ENCODE data around the gene GJD3.

GJD3 gene

DNA sequence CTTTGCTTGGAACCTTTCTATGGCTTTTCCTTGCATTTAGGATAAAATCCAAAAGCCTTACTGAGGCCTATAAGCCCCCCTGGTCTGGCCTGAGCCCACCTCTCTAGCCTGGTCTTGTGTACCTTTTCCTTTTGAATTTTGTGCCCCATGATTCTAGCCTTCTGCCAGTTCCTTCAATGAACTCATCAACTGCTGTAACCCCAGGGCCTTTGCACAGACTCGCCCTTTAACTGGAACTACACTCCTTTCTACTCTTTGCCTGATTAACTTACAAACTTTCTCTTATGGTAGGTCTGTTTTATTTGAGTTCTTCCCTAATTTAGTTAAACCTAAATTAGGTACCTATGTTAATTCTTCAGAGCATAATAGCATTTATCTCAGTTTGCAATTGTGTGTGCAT lies 24.2 kb downstream of the GJD3 start:
- no peak for DNase-seq

DNA sequence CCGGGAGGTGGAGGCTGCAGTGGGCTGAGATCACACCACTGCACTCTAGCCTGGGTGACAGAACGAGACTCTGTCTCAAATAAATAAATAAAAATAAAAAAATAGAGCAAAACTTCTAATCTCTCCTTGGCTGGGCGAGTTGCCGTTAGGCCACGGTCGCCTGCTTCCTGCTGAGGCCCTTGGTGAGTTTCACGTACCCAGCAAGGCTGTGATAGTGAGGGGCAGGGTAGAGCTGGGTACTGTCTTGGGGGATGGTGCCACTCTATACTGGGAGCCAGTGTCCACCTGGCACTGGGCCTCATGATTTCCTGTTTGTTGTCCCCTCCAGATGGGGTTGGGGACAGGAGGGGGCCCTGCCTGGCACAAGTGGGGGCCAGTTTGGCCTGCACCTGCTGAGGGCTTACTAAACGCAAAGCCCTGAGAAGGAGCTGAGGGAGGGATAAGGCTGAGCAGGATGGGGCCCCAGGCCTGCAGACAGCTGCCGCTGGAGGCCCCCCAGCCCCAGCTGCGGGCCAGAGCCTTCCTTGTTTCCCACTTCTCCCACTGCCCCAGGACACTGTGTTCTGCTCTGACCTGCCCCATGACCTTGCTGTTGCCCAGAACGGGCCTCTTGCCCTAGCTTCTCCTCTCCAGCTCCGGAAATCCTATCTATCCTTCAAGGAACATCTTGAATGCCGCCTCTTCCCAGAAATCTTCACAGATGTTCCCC lies 25.4 kb downstream of the GJD3 start:
- no peak for DNase-seq

- no peak for DNase-seq
Measured at GRCh38 chr17:40338058-40338457, 26.5 kb downstream of the GJD3 start.

DNA sequence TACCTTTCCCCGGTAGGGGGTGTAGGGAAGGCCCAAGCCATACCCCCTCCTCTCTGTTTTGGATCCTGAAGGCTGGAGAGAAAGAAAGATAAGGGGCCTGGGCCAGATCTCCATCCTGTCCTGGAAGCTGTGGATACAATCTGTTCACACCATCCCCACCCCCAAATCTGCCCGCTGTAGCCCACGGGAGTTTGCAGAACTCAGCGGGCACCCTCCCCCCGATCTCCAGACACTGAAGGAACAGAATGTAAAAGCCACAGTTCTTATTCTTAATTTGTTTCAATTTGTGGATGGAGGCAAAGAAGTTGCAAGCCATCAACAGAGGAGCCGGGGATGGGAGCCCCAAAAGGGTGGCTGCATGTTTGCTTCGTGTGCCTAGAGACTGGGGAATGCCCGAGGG lies 27.2 kb downstream of the GJD3 start:
- no peak for DNase-seq

DNA sequence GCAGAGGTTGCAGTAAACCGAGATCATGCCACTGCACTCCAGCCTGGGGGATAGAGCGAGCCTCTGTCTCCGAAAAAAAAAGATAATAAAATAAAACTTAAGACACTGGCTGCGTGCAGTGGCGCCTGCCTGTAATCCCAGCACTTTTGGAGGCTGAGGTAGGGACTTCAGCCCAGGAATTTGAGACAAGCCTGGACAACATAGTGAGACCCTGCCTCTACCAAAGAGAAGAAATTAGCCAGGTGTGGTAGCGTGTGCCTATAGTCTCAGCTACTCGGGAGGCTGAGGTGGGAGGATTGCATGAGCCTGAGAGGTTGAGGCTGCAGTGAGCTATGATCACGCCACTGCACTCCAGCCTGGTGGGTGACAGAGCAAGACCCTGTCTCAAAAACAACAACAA lies 28.9 kb downstream of the GJD3 start:
- DNase-seq = no peak

- DNase-seq = no peak
Measured at GRCh38 chr17:40333781-40334448, 30.6 kb downstream of the GJD3 start.

- DNase-seq = no peak
Measured at GRCh38 chr17:40331743-40332641, 32.5 kb downstream of the GJD3 start.

GRCh38 chr17:40330850-40331470 lies 33.6 kb downstream of the GJD3 start:
- DNase-seq = no peak

GRCh38 chr17:40329839-40330794 lies 34.4 kb downstream of the GJD3 start:
- DNase-seq = no peak

DNA sequence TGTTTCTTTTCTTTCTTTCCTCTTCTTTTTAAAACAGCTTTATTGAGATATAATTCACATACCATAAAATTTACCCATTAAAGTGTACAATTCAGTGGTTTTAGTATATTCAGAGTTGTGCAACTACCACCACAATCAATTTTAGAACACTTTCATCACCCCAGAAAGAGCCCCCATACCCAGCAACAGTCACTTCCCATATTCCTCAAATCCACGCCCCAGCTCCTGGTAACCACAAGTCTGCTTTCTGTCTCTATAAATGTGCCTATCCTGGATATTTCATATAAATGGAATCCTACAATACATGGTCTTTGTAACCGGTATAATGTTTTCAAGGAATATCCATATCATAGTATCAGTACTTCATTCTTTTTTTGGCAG lies 36.2 kb downstream of the GJD3 start:
- DNase-seq = no peak

GRCh38 chr17:40327735-40328385 lies 36.7 kb downstream of the GJD3 start:
- no peak for DNase-seq

DNA sequence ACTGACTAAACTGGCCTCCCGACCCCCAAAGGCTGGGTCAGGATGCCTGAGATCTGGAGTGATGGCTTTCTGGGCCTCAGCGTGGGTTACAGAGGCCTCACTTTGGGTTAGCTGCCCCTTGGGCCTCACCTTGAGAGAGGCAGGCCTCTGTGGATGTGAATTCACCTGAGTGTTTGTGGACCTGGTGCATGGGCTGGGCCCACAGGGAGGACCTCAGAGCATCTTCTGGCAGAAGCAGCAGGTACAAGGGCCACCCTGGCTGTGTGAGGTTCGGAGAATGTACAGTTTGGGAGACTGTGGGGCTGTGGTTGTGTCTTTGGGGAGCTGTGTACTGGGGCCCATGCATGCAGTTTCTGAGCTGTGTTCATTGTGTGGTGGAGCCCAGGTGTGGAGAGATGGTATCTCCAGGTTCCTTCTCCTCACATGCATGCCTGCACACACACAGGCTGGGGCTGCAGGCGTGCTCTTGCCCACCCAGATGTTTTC lies 37.2 kb downstream of the GJD3 start:
- no peak for DNase-seq

GRCh38 chr17:40326832-40327199 lies 37.7 kb downstream of the GJD3 start:
- DNase-seq = no peak

GRCh38 chr17:40326014-40326831 lies 38.3 kb downstream of the GJD3 start:
- DNase-seq = peak; percentile 40

- DNase-seq = no peak
Measured at GRCh38 chr17:40325156-40326013, 39.2 kb downstream of the GJD3 start.

GRCh38 chr17:40323391-40324381 lies 40.9 kb downstream of the GJD3 start:
- peak; percentile 65 for DNase-seq

GRCh38 chr17:40322358-40323315 lies 41.9 kb downstream of the GJD3 start:
- peak; percentile 73 for DNase-seq
